GM21825 (cell line): Measurements from ENCODE around the gene SYT3.
"Not testable (repeated sequence)": the region's sequence is repeated elsewhere in the genome, so short reads cannot be mapped to it uniquely, and the experiment has no call there.

Experiments
- ATAC-seq: cut with Tn5 transposase; IDR thresholded peaks from one replicate; pipeline ENCODE4 v1.9.1; 2021; ENCODE audit warnings: mild to moderate bottlenecking, moderate library complexity; ENCODE audit not compliant: unreplicated experiment

The SYT3 gene

DNA sequence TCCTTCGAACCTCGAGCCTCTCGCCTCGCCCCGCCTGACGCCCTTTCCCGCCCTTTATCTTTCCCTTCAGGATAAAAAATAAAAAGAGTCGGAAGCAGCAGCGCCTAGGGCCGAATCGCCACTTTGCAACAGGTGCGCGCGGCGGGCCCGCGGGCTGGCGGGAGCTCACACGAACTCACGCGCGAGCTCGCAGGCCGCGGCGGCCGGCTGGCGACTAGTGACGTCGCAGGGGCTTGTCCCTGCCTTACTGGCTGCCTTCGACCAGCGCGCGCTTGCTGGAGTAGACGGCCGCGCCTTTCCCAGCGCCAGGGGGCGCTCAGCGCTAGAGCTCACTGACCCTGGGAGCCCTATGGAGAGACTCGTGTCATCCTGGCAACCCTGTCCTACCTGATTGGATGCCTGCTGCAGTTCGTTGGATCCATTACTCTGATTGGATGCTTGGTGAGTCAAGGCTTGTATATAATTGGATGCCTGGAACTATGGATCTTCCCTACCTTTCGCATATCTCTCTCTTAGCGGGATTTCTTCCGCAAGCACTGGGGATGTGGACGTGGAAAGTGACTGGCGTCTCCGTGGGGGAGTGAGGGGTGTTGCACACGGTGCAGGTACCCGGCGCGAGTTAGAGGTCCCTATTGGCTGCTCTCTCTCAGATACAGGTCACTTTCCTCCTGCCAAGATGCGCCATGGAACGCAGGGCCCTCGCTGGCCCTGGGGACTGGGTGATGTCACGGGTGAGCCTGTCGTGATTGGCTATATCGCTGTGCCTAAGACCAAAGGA, 33.4 kb downstream of the SYT3 start:
- ATAC-seq: not testable (repeated sequence)

DNA sequence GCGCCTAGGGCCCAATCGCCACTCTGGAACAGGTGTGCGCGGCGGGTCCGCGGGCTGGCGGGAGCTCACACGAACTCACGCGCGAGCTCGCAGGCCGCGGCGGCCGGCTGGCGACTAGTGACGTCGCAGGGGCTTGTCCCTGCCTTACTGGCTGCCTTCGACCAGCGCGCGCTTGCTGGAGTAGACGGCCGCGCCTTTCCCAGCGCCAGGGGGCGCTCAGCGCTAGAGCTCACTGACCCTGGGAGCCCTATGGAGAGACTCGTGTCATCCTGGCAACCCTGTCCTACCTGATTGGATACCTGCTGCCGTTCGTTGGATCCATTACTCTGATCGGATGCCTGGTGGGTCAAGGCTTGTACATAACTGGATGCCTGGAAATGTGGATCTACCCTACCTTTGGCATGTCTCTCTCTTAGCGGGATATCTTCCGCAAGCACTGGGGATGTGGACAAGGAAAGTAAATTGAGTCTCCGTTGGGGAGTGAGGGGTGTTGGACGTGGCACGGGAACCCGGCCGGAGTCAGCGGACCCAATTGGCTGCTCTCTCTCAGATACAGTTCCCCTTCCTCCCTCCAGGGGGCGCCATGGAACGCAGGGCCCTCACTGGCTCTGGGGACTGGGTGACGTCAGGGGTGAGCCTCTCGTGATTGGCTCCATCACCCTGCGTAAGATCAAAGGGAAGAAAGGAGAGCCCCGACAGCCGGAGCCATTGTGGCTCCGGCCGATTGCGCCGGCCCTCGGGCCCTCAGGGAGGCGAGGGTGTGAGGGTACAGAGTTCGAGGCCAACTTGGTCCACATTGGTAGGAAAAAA, 35.2 kb downstream of the SYT3 start:
- not testable (repeated sequence) for ATAC-seq

DNA sequence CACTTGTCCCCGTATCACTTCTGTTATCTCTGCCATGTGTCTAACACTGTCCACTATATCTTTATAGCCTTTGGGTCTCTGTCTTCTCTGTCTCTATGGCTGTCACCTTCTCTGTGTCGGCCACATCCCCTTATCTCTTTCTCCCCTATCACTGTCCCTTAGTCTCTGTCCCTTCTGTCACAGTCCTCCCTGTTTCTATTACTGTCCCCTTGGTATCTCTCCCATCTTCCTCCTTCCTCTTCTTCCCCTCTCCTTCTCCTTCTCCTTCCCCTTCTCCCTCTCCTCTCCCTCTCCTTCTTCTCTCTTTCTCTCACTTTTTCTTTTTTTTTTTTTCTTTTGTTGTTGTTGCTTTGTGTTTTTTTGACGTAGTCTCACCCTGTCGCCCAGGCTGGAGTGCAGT, 36.7 kb downstream of the SYT3 start:
- ATAC-seq: no peak

DNA sequence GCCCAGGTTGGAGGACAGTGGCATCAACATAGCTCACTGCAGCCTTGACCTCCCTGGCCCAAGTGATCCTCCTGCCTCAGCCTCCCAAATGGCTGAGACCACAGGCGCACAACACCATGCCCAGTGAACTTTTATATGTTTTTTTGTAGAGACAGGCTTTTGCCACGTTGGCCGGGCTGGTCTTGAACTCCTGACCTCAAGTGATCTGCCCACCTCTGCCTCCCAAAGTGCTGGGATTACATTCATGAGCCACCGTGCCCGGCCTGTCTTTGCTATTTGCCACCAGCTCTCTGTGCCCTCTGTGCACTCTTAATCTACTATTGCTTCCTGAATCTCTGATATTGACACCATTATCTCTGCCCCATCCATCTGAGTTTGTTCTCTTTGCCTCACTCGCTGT, 37.2 kb downstream of the SYT3 start:
- no peak for ATAC-seq

DNA sequence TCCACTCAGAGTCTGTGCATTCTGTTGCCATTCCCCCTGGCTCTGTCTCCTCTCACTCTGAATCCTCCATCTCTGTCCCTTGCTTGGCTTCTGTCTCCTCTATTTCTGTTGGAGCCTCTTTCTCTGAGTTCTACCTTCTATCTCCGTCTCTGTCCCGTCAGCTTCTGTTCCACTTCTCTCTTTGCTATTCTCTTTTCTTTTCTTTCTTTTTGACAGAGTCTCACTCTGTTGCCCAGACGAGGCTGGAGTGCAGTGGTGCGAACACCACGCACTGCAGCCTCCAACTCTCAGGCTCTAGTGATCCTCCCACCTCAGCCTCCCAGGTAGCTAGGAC, 37.6 kb downstream of the SYT3 start:
- no peak for ATAC-seq

DNA sequence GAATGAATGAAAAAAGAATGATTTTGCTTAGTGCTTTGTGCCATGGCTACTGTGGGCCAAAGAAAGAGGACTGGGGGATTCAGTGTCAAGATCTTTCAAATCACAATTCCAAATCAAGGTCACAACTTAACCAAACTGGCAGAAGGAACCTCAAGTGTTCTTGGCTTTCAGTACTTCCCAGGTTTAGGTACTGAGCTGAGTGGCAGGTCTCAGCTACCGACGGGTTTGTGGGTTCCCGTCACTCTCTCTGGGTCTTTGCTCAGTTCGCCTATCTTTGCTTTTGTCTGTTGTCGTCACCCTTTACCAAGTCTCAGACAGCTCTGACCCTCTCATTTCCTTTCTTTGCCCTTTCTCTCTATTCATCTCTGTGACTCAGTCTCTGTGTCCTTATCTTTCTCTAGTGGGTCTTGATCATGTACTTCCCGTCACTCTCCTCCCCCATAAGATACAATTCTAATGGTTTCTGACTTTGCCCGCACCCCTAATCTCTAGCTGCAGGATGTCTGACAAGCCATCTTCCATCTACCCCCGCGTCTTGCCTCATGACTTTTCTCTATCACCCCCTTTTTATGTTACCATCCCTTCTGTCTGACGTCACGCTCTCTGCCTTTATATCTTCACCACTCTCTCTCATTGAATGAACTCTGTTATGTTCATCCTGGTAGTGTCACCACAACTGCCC, 38.1 kb downstream of the SYT3 start:
- ATAC-seq: no peak

DNA sequence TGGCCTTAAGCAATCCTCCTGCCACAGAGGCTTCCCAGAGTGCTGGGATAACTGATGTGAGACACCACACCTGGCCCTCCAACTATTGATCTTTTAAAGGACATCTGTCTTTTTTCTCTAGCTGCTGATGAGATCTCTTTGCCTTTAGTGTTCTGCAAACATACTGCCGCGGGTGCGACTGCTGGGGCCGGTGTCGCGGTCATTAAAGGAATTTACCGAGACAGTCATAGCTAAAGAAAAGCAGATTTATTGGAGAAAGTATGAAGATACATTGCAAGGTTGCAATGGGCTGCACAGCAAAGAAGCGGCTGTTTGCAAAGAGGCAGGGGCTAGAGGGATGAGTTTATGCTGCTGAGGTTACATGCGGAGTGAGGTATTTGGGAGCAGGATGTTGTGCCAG, 40.3 kb downstream of the SYT3 start:
- ATAC-seq: no peak

DNA sequence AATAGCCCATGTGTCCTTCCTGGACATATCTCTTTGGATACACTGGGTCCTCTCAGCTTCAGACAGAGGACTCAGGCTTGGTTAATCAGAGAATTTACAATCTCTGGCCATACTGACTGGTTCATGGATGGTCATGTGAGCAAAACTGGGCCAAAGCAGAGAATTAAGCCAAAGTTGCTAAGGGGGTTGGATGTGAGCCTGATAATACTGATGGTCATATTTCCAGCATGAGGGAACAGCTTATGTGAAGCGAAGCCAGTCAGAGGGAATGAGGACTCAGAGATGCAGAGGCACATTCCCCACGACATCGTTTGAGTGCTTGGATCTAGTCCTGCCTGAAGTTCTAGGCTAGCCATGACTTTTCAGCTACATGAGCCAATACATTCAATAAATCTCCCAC, 49.5 kb downstream of the SYT3 start:
- ATAC-seq: no peak

DNA sequence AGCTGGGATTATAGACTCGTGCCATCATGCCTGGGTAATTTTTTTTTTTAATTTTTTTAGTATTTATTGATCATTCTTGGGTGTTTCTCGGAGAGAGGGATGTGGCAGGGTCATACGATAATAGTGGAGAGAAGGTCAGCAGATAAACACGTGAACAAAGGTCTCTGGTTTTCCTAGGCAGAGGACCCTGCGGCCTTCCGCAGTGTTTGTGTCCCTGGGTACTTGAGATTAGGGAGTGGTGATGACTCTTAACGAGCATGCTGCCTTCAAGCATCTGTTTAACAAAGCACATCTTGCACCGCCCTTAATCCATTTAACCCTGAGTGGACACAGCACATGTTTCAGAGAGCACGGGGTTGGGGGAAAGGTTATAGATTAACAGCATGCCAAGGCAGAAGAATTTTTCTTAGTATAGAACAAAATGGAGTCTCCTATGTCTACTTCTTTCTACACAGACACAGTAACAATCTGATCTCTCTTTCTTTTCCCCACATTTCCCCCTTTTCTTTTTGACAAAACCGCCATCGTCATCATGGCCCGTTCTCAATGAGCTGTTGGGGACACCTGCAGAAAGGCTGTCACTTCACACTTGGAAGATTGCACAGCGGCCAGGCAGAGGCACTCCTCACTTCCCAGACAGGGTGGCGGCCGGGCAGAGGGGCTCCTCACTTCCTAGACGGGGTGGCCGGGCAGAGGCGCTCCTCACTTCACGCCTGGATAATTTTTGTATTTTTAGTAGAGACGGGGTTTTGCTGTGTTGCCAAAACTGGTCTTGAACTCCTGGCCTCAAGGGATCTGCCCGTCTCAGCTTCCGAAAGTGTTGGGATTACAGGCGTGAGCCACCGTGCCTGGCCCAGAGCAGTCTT, 57.7 kb downstream of the SYT3 start:
- not testable (repeated sequence) for ATAC-seq

DNA sequence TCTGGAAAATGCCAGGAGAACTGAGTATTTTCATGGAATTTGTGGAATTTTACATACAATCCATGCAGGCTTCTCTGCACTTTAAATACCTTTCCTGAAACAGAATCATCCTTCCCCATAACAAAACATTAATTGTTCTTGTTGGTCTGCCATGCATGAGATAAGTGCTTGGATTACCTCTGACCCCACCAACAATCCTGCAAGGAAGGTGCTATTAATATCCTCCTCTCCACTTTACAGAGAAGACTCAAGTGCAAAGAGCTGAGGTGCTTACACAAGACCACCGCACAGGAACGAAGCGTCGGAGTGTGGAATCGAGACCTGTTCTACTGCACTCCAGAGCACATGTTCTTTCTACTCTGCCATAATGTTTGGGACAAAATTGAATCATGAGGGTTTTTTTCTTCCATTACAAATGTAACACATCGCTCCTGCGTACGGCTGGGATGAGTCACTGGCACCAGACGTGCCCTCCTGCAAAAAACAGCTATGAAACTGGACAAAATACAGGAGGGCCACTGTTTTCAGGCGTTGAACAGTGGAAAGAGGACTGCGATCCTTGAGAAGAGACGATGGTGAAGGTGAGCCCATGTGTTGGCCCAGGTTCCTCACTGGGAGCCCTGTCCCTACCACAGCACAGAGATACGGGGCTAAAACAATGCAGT, 58.6 kb downstream of the SYT3 start:
- no peak for ATAC-seq

DNA sequence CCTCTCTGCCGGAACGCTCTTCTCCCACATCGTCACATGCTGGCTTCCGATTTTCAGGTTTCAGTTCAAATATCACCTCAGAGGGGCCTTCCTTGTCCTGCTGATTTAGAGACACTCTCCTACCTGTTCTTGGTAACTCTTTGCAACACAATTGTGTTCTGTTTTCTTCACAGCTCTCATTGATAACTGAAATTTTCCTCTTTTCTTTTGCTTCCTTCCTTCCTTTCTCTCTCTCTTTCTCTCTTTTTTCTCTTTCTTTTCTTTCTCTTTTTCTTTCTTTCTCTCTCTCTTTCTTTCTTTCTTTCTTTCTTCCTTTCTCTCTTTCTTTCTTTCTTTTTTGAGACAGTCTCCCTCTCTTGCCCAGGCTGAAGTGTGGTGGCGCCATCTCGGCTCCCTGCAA, 59.4 kb downstream of the SYT3 start:
- no peak for ATAC-seq

DNA sequence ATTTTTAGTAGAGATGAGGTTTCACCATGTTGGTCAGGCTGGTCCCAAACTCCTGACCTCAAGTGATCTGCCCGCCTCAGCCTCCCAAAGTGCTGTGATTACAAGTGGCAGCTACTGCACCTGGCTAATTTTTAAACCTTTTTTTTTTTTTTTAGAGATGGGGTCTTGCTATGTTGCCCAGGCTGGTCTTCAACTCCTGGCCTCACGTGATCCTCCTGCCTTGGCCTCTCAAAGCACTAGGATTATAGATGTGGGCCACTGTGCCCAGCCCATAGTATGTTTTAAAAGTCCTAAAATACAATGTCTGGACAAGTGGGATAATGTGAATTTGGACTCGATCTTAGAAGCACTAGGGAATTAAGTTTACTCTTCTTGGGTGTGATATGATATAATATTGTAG, 62.9 kb downstream of the SYT3 start:
- not testable (repeated sequence) for ATAC-seq

DNA sequence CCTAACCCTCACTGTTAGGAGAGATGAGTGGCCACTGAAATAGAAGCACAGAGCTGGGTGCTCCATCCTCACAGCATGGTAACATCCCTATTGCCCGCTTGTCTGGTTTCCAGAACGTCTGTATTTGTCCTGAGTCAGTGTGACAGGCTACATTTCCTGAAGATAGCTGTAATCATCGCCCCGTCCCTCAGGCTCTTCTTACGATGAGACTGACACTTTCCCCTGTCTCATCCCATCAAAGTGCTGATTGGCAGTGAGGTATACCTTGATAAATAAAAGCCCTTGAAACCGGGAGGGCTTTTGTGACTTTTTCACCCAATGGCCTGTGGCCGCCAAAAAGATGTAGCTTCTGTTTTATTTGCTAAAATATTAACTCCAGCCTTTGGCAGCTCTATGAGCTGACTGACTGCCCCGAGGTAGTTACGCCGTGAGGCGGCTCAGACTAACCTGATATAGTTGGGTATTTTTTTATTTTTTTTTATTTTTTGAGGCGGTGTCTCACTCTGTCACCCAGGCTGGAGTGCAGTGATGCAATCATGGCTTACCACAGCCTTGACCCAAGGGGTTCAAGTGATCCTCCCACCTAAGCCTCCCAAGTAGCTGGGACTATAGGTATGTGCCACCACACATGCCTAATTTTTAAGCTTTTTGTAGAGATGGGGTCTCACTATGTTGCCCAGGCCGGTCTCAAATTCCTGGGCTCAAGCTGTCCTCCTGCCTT, 65.8 kb downstream of the SYT3 start:
- no peak for ATAC-seq
